Measurements from ENCODE around the gene TMCO1. TPM values are rescaled to one million over a fixed set of nuclear protein-coding genes. Genes with fewer than 3 reads are reported as not detected.

The TMCO1 gene
- total RNA-seq, 1 donor from 2014 or later: 78.6 TPM

- peaks cover 4% of the 10 kb centered on the region for H3K4me1 ChIP-seq
- H3K36me3 ChIP-seq: peaks cover 85% of the 10 kb centered on the region
- DNase-seq (no peak), ATAC-seq (no peak)
- no peak overlapping the region for H3K4me3 ChIP-seq
- H3K27me3 ChIP-seq: no peaks in the 10 kb centered on the region
- no peak for TF ChIP-seq CTCF (IDR thresholded peaks at IDR 0.05)
- H3K9me3 ChIP-seq: no peaks in the 10 kb centered on the region
- intact Hi-C loops (cut with DNase I): no loop called here
- H3K27ac ChIP-seq: no peak overlapping the region
Observed at GRCh38 chr1:165679282-165680036, 89.2 kb downstream of the TMCO1 start.

- H3K36me3 ChIP-seq: peaks cover 85% of the 10 kb centered on the region
- DNase-seq (no peak), ATAC-seq (no peak)
- TF ChIP-seq CTCF (IDR thresholded peaks at IDR 0.05): no peak
- intact Hi-C loops (cut with DNase I): no loop called here
- no peak overlapping the region for H3K4me3 ChIP-seq
- no peaks in the 10 kb centered on the region for H3K9me3 ChIP-seq
- H3K27me3 ChIP-seq: no peaks in the 10 kb centered on the region
- no peak overlapping the region for H3K27ac ChIP-seq
- H3K4me1 ChIP-seq: no peaks in the 10 kb centered on the region
Observed at GRCh38 chr1:165678509-165678908, 90.2 kb downstream of the TMCO1 start.

Other genes starting within 250 kb of the TMCO1 start
- gene LRRC52, start 224.9 kb downstream of the TMCO1 start, total RNA-seq: 0.87 TPM
- 181 TPM for gene MGST3, start 137.6 kb downstream of the TMCO1 start, total RNA-seq
- gene ALDH9A1, start 70.3 kb downstream of the TMCO1 start, total RNA-seq: 68.5 TPM
- gene UCK2, start 58.7 kb upstream of the TMCO1 start, total RNA-seq: 14.7 TPM